NCI-H2171 treated with DMSO at 0.1 percent for 48 hours (cell line): ENCODE measurements around the gene PRDM16.
"Not testable (repeated sequence)": the region's sequence is repeated elsewhere in the genome, so short reads cannot be mapped to it uniquely, and the experiment has no call there.

Source experiments
- DNase-seq: peaks from one replicate; lab custom pipeline; 2025; lab: John Stamatoyannopoulos, UW

The PRDM16 gene

GRCh38 chr1:3227893-3228292, 158.9 kb downstream of the PRDM16 start:
- DNase-seq: no peak

- DNase-seq: peak; percentile 6
These were observed 160.2 kb downstream of the PRDM16 start for GRCh38 chr1:3229081-3229725.

GRCh38 chr1:3230553-3230952, 161.6 kb downstream of the PRDM16 start:
- DNase-seq: peak; percentile 20

GRCh38 chr1:3231245-3231644, 162.2 kb downstream of the PRDM16 start:
- DNase-seq: no peak

GRCh38 chr1:3231826-3232225, 162.8 kb downstream of the PRDM16 start:
- DNase-seq: no peak

GRCh38 chr1:3233031-3233430, 164.0 kb downstream of the PRDM16 start:
- DNase-seq: no peak

GRCh38 chr1:3233551-3233950, 164.5 kb downstream of the PRDM16 start:
- DNase-seq: no peak

- no peak for DNase-seq
These were observed 165.3 kb downstream of the PRDM16 start for GRCh38 chr1:3234281-3234680.

GRCh38 chr1:3234956-3235355, 166.0 kb downstream of the PRDM16 start:
- DNase-seq: no peak

- no peak for DNase-seq
These were observed 166.5 kb downstream of the PRDM16 start for GRCh38 chr1:3235496-3235895.

GRCh38 chr1:3236361-3236760, 167.4 kb downstream of the PRDM16 start:
- DNase-seq: no peak

GRCh38 chr1:3236955-3237354, 168.0 kb downstream of the PRDM16 start:
- no peak for DNase-seq

GRCh38 chr1:3237570-3237969, 168.6 kb downstream of the PRDM16 start:
- DNase-seq: no peak

GRCh38 chr1:3237994-3238702, 169.1 kb downstream of the PRDM16 start:
- no peak for DNase-seq

GRCh38 chr1:3238703-3239278, 169.8 kb downstream of the PRDM16 start:
- DNase-seq: no peak

- DNase-seq: not testable (repeated sequence)
These were observed 171.0 kb downstream of the PRDM16 start for GRCh38 chr1:3239991-3240390.

GRCh38 chr1:3240524-3241235, 171.7 kb downstream of the PRDM16 start:
- no peak for DNase-seq

- no peak for DNase-seq
These were observed 172.2 kb downstream of the PRDM16 start for GRCh38 chr1:3241236-3241550.

GRCh38 chr1:3241673-3242407, 172.8 kb downstream of the PRDM16 start:
- DNase-seq: no peak

GRCh38 chr1:3242408-3243260, 173.6 kb downstream of the PRDM16 start:
- DNase-seq: no peak

GRCh38 chr1:3243304-3243703, 174.3 kb downstream of the PRDM16 start:
- DNase-seq: no peak
